OCI-LY1 (cell line): Measurements from ENCODE around the gene CHN2.

Experiments
- H2AFZ ChIP-seq: fragments of 200-600 bp; sonication (generic), shearing (Covaris generic); 2 replicates; pipeline ENCODE4 v1.6.0; 2014; ENCODE audit warnings: antibody characterized with exemption, mild to moderate bottlenecking, low read length
- H3F3A ChIP-seq: fragments of 200-600 bp; sonication (generic), shearing (Covaris generic); 2 replicates; pipeline ENCODE4 v1.6.0; 2014; ENCODE audit warnings: mild to moderate bottlenecking, antibody characterized with exemption, low read length, moderate library complexity; ENCODE audit not compliant: insufficient read depth
- H3K27ac ChIP-seq: fragments of 200-600 bp; sonication (generic); 2 replicates; pipeline ENCODE4 v1.5.1; 2014; ENCODE audit warnings: low read length, mixed run types, mild to moderate bottlenecking, low read depth; ENCODE audit not compliant: poor library complexity, severe bottlenecking
- H3K27me3 ChIP-seq: fragments of 200-600 bp; sonication (generic); 2 replicates; pipeline ENCODE4 v1.6.0; 2014; ENCODE audit warnings: antibody characterized with exemption, mild to moderate bottlenecking, low read length, moderate library complexity; ENCODE audit not compliant: insufficient read depth
- H3K36me3 ChIP-seq: fragments of 200-600 bp; sonication (generic); 2 replicates; pipeline ENCODE4 v1.6.1; 2014; ENCODE audit warnings: mild to moderate bottlenecking, antibody characterized with exemption, low read length, moderate library complexity, mixed read lengths; ENCODE audit not compliant: insufficient read depth
- H3K4me1 ChIP-seq: fragments of 200-600 bp; sonication (generic); 2 replicates; pipeline ENCODE4 v1.5.1; 2014; ENCODE audit warnings: mild to moderate bottlenecking, low read length, moderate library complexity; ENCODE audit not compliant: insufficient read depth, severe bottlenecking
- H3K4me2 ChIP-seq: fragments of 200-600 bp; sonication (generic), shearing (Covaris generic); 2 replicates; pipeline ENCODE4 v1.6.1; 2014; ENCODE audit warnings: low read length
- H3K4me3 ChIP-seq: fragments of 200-600 bp; sonication (generic); 2 replicates; pipeline ENCODE4 v1.5.1; 2014; ENCODE audit warnings: low read length, low read depth, mild to moderate bottlenecking, mixed read lengths; ENCODE audit not compliant: poor library complexity, severe bottlenecking
- H3K79me2 ChIP-seq: fragments of 200-600 bp; shearing (Covaris generic); 2 replicates; pipeline ENCODE4 v1.6.1; 2016; ENCODE audit warnings: mixed run types, low read length, mixed read lengths; ENCODE audit not compliant: insufficient read depth
- H3K9ac ChIP-seq: fragments of 200-600 bp; sonication (generic), shearing (Covaris generic); 2 replicates; pipeline ENCODE4 v1.6.1; 2014; ENCODE audit warnings: mild to moderate bottlenecking, low read length, mixed read lengths
- H3K9me2 ChIP-seq: fragments of 200-600 bp; sonication (generic), shearing (Covaris generic); 2 replicates; pipeline ENCODE4 v1.6.1; 2014; ENCODE audit warnings: low read depth, mild to moderate bottlenecking, low read length, mixed read lengths
- H3K9me3 ChIP-seq: fragments of 200-600 bp; shearing (Covaris generic); 2 replicates; pipeline ENCODE4 v1.6.1; 2014; ENCODE audit warnings: low read length, mixed read lengths
- H4K20me1 ChIP-seq: fragments of 200-600 bp; sonication (generic), shearing (Covaris generic); 2 replicates; pipeline ENCODE4 v1.6.0; 2016; ENCODE audit warnings: mild to moderate bottlenecking, low read length; ENCODE audit not compliant: insufficient read depth
- EZH2 ChIP-seq: fragments of 200-600 bp; sonication (generic), shearing (Covaris generic); IDR thresholded peaks from 2 replicates; pipeline ENCODE4 v1.8.0; 2017; ENCODE audit warnings: borderline replicate concordance, mixed run types, mild to moderate bottlenecking, antibody characterized with exemption, low read length, moderate library complexity, mixed read lengths
- TF ChIP-seq, protein P1 (sequence below): fragments of 200-600 bp; sonication (generic), shearing (Covaris generic); IDR thresholded peaks from 2 replicates; pipeline ENCODE4 v1.5.1; 2017; ENCODE audit warnings: mild to moderate bottlenecking, antibody characterized with exemption, low read length, moderate library complexity, mixed read lengths

CHN2 gene

DNA sequence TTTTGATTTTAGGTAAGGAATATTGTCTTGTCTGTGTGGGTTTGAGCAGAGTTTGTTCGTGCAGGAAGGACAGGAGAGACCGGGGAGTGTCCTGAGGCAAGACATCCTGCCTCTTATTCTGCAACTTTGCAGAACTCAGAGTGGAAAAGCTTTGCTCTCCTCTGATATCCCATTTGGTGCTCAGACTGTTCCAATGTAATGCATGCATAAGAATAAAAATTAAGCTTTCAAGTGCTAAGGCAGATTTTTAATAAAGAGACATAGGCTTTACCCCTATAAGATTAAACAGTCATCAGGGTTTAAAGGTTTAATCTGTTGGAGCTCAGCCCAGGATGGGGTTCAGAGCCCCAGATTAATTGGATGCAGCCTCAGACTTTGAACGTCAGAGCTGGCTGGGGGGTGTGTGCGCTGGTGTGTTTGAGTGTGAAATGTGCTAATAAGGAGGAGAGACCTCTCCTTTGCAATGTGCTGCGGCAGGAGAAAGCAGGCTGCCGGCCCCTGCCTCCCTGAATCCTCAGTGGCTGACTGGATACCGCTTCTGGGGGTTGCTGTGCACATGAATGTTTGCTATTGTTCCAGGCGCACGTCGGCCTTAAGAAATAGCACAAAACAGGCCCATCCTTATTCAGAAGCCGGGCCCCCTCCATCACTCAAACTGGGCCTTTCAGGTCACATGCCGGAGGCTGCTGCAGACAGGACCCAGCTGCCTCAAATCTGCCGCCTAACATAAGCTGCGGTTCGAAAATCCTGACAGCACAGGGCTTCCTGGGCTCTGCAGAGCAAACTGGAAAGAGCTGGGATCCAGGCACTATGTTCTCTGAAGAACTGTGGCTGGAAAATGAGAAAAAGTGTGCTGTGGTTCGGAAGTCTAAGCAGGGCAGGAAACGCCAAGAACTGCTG lies 285.0 kb downstream of the CHN2 start:
- Histone ChIP-seq H3K9ac (no peak overlapping the region), H3K79me2 (no peaks in the 10 kb centered on the region), H2AFZ (no peak overlapping the region), H3K4me1 (no peaks in the 10 kb centered on the region), H3K9me2 (no peaks in the 10 kb centered on the region), H3K9me3 (no peaks in the 10 kb centered on the region), H3F3A (no peaks in the 10 kb centered on the region), H3K4me2 (no peak overlapping the region), H3K4me3 (no peak overlapping the region), H3K27me3 (no peaks in the 10 kb centered on the region), H3K36me3 (no peaks in the 10 kb centered on the region), H3K27ac (no peak overlapping the region), H4K20me1 (no peaks in the 10 kb centered on the region)
- no peak for TF ChIP-seq EZH2
- TF ChIP-seq, protein P1, sequence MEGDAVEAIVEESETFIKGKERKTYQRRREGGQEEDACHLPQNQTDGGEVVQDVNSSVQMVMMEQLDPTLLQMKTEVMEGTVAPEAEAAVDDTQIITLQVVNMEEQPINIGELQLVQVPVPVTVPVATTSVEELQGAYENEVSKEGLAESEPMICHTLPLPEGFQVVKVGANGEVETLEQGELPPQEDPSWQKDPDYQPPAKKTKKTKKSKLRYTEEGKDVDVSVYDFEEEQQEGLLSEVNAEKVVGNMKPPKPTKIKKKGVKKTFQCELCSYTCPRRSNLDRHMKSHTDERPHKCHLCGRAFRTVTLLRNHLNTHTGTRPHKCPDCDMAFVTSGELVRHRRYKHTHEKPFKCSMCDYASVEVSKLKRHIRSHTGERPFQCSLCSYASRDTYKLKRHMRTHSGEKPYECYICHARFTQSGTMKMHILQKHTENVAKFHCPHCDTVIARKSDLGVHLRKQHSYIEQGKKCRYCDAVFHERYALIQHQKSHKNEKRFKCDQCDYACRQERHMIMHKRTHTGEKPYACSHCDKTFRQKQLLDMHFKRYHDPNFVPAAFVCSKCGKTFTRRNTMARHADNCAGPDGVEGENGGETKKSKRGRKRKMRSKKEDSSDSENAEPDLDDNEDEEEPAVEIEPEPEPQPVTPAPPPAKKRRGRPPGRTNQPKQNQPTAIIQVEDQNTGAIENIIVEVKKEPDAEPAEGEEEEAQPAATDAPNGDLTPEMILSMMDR, result no peak

DNA sequence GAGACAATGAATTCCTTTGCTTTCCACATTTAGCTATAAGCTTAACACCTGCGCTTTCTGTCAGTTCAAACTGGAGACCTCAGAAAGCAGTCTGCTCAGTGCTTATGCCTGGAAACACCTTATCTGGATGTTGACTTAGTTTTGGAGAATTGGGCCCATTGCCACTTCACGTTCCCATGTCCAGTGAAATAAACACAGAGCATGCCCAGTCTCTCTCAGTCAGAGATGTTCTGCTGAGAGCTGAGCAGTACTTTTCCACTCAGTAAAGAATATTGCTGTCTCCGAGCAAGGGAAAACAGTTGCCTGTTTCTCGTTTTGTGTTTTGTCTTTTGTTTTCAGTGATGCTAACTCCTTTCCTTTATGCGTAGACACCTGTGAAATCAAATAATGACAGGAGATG lies 285.9 kb downstream of the CHN2 start:
- no peaks in the 10 kb centered on the region for H3K9me3 ChIP-seq
- no peak overlapping the region for H3K27ac ChIP-seq
- no peak for TF ChIP-seq EZH2
- TF ChIP-seq, protein P1, result no peak
- no peaks in the 10 kb centered on the region for H3K9me2 ChIP-seq
- no peaks in the 10 kb centered on the region for H3K36me3 ChIP-seq
- H3F3A ChIP-seq, result no peaks in the 10 kb centered on the region
- no peak overlapping the region for H3K4me3 ChIP-seq
- no peak overlapping the region for H3K9ac ChIP-seq
- no peak overlapping the region for H3K4me2 ChIP-seq
- no peak overlapping the region for H2AFZ ChIP-seq
- H3K27me3 ChIP-seq, result no peaks in the 10 kb centered on the region
- H4K20me1 ChIP-seq, result no peaks in the 10 kb centered on the region
- H3K79me2 ChIP-seq, result no peaks in the 10 kb centered on the region
- no peaks in the 10 kb centered on the region for H3K4me1 ChIP-seq

DNA sequence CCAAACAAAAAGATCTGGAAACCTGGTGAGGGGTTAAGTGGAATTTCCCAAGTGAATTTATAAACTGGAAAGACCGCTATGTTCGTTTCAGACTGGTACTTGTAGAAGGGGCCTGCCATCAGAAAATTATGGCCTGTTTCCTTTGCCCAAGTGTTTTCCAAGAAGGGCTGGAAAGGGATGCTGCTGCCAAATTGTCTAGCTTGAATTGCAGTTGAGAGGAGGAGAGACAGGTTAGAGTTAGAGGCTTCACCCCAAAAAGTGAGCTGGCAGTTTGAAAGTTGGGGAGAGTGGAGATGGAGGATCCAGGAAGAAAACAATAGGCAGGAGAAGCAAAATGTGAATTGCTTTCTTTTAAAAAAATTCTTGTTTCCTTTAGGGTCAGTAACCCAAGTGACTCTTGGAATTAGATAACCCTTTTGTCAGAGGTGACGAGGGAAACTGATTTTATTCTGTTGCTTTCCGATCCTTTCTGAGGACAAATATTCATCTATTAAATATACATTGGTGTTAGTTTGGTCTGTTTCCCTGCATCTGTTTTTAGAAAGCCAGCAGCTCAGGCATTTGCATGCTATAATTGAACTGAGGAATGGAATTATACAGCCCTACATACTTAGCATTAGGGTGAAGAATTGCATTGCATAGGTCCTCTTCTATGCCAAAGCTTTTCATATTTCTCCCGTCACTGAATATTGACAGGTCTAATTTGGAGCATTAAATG lies 286.5 kb downstream of the CHN2 start:
- H3K9me2 ChIP-seq, result no peaks in the 10 kb centered on the region
- H3K4me2 ChIP-seq, result no peak overlapping the region
- no peak for TF ChIP-seq EZH2
- TF ChIP-seq, protein P1, result no peak
- H4K20me1 ChIP-seq, result no peaks in the 10 kb centered on the region
- no peaks in the 10 kb centered on the region for H3K4me1 ChIP-seq
- H3K9ac ChIP-seq, result no peak overlapping the region
- H3K79me2 ChIP-seq, result no peaks in the 10 kb centered on the region
- no peak overlapping the region for H3K27ac ChIP-seq
- H3K4me3 ChIP-seq, result no peak overlapping the region
- no peak overlapping the region for H2AFZ ChIP-seq
- no peaks in the 10 kb centered on the region for H3K9me3 ChIP-seq
- H3K36me3 ChIP-seq, result no peaks in the 10 kb centered on the region
- H3F3A ChIP-seq, result no peaks in the 10 kb centered on the region
- no peaks in the 10 kb centered on the region for H3K27me3 ChIP-seq
